C4-2B (cell line): ENCODE results near the gene COMMD7.
"Not testable (repeated sequence)": the region's sequence is repeated elsewhere in the genome, so short reads cannot be mapped to it uniquely, and the experiment has no call there.

Experiments
- H3K27ac ChIP-seq: fragments of 450-650 bp; 2 replicates; pipeline ENCODE4 v1.5.1; 2017
- CTCF ChIP-seq: fragments of 450-650 bp; conservative IDR thresholded peaks from 2 replicates; pipeline ENCODE4 v1.5.1; 2017; ENCODE audit warnings: mild to moderate bottlenecking
- ZFX ChIP-seq: fragments of 450-650 bp; IDR thresholded peaks from 2 replicates; pipeline ENCODE4 v1.6.1; 2017

COMMD7 gene

GRCh38 chr20:32737371-32738223 lies 5.7 kb downstream of the COMMD7 start:
- TF ChIP-seq ZFX, result no peak
- TF ChIP-seq CTCF, result no peak
- H3K27ac ChIP-seq, result no peak overlapping the region

DNA sequence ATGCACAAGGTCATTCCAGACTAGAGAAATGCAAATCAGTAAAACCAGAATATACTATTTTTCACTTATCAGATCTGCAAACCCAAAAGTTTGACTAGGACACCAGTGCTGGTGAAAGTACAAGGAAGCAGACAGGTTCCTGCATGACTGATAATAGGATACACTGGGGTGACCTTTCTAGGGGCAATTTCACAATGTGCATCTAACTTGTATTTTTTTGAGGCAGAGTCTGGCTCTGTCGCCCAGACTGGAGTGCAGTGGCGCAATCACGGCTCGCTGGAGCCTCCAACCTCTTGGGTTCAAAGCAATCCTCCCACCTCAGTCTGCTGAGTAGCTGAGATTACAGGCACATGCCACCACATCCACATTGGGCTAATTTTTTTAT lies 11.4 kb downstream of the COMMD7 start:
- TF ChIP-seq ZFX (no peak), CTCF (no peak)
- H3K27ac ChIP-seq, result no peak overlapping the region

DNA sequence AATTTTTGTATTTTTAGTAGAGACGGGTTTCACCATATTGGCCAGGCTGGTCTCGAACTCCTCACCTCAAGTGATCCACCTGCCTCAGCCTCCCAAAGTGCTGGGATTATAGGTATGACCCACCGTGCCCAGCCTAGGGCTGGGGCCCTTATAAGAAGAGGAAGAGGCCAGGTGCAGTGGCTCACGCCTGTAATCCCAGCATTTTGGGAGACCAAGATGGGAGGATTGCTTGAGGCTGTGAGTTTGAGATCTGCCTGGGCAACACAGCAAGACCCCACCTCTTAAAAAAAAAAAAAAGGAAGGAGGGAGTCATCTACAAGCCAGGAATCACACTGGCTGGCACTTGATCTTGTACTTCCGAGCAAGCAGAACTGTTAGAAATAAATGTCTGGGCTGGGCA lies 13.9 kb downstream of the COMMD7 start:
- H3K27ac ChIP-seq, result not testable (repeated sequence)

DNA sequence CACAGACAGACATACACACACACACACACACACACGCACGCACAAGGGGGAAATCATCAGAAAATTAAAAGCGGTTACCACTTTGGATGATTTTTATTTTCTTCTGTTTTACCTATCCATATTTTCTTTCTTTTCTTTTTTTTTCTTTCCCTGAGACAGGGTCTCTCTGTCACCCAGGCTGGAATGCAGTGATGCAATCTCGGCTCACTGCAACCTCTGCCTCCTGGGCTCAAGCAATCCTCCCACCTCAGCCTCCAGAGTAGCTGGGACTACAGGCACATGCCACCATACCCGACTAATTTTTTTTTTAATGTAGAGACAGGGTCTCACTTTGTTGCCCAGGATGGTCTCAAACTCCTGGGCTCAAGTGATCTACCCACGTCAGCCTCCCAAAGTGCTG lies 14.8 kb downstream of the COMMD7 start:
- H3K27ac ChIP-seq, result not testable (repeated sequence)

GRCh38 chr20:32727683-32728082 lies 15.6 kb downstream of the COMMD7 start:
- no peak overlapping the region for H3K27ac ChIP-seq
- TF ChIP-seq CTCF (no peak), ZFX (no peak)

GRCh38 chr20:32718749-32719348 lies 24.4 kb downstream of the COMMD7 start:
- TF ChIP-seq CTCF, result no peak
- no peak; the same call in 1 of the 2 replicates for TF ChIP-seq ZFX
- no peak overlapping the region for H3K27ac ChIP-seq

- no peak overlapping the region for H3K27ac ChIP-seq
- TF ChIP-seq CTCF (no peak), ZFX (no peak)
Observed at GRCh38 chr20:32711346-32711745, 31.9 kb downstream of the COMMD7 start.

GRCh38 chr20:32709632-32710121 lies 33.6 kb downstream of the COMMD7 start:
- no peak overlapping the region for H3K27ac ChIP-seq
- TF ChIP-seq CTCF (no peak), ZFX (no peak)

- H3K27ac ChIP-seq, result not testable (repeated sequence)
Observed at GRCh38 chr20:32709029-32709631, 34.1 kb downstream of the COMMD7 start.
